Left hindlimb (tissue), 1 donor: ENCODE measurements around the gene C1orf141.
"Not testable (repeated sequence)": the region's sequence is repeated elsewhere in the genome, so short reads cannot be mapped to it uniquely, and the experiment has no call there.

Source experiments
- DNase-seq: peaks from one replicate; pipeline ENCODE4 v3.0.0-alpha.2; 2018

C1orf141 gene

GRCh38 chr1:67134695-67135094, at the start of gene C1orf141:
TSS of gene C1orf141 (minus strand) at chr1:67134970. CDS start at chr1:67127240, 7,730 bp downstream.
- DNase-seq = peak; percentile 45

- no peak for DNase-seq
Measured at GRCh38 chr1:67175530-67176087, 40.8 kb upstream of the C1orf141 start.

- no peak for DNase-seq
Measured at GRCh38 chr1:67174716-67175284, 40.0 kb upstream of the C1orf141 start.

GRCh38 chr1:67173988-67174387, 39.2 kb upstream of the C1orf141 start:
- no peak for DNase-seq

GRCh38 chr1:67171978-67172377, 37.2 kb upstream of the C1orf141 start:
- no peak for DNase-seq

- no peak for DNase-seq
Measured at GRCh38 chr1:67171574-67171955, 36.8 kb upstream of the C1orf141 start.

GRCh38 chr1:67170751-67171573, 36.2 kb upstream of the C1orf141 start:
- DNase-seq = no peak

DNA sequence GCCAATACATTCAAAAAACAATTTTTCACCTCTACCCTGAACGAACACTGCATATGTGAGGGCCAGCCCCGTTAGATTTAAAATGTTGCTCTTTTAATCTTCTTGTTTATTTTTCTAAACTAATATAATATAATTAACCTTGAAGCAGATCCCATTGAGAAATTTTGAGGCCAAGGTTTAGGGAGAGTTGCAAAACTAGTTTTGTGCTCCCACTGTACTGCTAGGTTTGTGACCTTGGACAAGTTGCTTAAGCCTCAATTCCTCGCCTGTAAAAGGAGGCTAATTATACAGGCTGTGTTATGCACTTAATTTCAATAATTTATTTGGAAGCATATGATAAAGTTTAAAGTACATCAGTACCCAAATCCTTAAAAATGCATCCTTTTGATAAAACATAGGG, 35.2 kb upstream of the C1orf141 start:
- no peak for DNase-seq

DNA sequence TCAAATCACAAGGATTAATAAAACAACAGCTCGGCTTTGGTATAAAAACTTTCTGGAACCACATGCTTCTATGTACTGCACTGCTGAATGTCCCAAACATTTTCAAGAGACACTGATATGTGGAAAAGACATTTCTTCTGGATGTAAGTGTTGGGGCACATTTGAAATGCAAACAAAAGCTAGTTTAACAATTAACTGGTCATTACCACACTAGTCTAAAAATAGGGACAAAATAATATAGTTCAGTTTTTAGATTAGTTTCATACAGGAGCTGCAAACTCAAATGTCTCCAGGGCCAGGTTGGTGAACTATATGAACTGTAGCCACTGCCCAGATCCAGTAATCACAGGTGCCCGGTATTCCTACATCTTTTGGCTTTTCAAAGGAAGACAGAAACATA, 34.7 kb upstream of the C1orf141 start:
- no peak for DNase-seq

DNA sequence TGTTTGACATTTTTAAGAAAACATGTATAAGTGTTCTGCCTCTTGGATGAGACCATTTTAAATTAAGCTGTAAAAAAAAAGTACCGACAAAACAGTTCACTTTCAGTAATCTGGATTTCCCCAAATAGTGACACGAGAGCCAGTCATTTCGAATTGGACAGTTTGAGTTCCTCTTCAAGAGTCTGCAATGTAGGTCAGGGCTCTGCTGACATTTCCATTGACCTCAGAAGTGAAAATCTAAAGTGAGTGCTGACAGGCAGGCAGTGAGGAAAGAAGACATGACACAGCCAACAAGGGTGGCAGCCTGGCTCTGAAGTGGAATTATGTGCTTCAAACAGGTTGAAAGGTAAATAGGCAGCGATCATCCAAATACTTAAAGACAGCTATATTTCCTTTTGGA, 31.4 kb upstream of the C1orf141 start, which contains the start of gene IL23R:
TSS of gene IL23R (plus strand) at position 259 of the 400 bp plus-strand sequence. CDS start 1,667 bp downstream, outside the sequence.
- DNase-seq = no peak

DNA sequence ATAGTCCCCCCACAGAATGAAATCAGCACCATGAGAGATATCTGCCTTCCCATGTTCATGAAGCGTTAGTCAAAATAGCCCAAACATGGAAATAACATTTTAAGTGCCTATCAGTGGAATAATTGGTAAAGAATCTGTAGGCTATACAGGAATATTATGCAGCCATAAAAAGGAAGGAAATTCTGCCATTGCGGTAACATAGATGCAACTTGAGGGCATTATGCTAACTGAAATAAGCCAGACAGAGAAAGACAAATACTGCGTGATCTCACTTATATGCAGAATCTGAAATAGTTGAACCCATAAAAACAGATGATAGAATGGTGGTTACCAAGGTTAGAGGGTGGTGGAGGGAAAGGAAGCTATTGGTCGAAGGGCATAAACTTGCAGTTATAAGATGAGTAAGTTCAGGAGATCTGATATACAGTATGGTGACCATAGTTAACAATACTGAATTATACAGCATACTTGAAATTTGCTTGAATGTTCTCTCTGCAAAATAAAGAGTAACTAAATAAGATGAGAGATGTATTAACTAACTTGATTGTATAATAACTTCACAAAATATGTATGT, 30.8 kb upstream of the C1orf141 start:
- no peak for DNase-seq

DNA sequence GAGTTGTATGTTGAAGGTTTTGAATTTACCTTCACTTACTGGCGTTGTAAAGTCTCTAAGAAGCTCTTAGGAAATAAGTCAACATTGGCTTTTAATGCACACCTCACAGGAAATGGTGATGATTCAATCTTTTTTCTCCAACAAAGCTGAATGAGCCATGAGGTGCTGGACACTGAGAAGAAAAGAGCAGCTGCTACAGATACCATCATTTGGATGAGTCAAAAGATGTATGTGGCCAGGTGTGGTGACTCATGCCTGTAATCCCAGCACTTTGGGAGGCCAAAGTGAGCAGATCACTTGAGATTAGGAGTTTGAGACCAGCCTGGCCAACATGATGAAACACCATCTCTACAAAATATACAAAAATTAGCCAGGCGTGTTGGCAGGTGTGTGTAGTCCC, 28.2 kb upstream of the C1orf141 start:
- DNase-seq = no peak

- DNase-seq = no peak
Measured at GRCh38 chr1:67159233-67159632, 24.5 kb upstream of the C1orf141 start.

GRCh38 chr1:67158401-67158800, 23.6 kb upstream of the C1orf141 start:
- no peak for DNase-seq

GRCh38 chr1:67150931-67151330, 16.2 kb upstream of the C1orf141 start:
- DNase-seq = no peak

- DNase-seq = peak; percentile 63
Measured at GRCh38 chr1:67149179-67149770, 14.5 kb upstream of the C1orf141 start.

DNA sequence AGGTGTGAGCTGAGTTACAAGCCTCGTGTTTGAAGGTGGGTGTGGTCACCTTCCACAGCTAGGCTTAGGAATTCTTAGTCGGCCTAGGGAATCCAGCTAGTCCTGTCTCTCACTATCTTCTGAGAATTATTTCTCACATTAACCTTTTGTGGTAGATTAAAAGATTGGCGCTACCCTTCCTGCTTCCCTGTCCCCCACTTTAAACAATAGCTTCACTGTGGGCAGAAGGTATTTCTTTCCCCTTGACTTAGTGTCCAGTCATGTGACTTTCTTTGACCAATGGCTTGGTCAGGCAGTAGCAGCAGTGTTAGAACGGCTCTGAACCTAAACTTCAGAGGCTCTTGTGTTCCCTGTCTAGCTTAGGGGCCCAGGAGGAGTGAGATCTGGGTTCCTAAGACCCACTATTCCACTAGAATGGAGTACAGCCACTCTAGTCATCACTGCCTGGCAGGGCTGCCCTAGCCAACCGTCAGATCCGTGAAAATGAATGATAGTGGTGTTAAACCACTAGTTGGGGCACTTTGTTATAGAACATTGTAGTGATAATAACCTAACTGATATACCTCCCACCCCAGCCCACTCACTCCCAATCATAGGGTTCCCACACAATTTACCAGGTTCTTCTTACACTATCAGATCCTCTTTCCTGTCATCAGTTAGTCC, 13.9 kb upstream of the C1orf141 start:
- DNase-seq = no peak

DNA sequence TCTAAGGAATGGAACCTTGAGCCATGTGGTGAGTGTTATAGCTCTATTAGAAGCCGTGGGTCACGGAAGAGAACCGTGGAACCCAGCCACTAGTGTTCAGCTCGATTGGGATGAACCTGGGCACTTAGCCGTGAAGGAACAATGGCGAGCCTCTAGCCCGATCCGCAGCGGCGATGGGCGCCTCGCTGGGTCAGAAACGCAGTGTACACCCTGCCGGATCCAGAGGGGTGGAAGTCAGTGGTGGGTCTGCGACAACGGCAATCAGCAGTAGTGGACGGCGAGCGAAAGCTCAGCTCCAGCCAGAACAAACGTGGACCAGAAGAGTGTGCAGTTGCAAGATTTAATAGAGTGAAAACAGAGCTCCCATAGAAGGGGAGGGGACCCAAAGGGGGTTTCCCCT, 13.2 kb upstream of the C1orf141 start:
- not testable (repeated sequence) for DNase-seq

GRCh38 chr1:67146539-67146938, 11.8 kb upstream of the C1orf141 start:
- DNase-seq = no peak

DNA sequence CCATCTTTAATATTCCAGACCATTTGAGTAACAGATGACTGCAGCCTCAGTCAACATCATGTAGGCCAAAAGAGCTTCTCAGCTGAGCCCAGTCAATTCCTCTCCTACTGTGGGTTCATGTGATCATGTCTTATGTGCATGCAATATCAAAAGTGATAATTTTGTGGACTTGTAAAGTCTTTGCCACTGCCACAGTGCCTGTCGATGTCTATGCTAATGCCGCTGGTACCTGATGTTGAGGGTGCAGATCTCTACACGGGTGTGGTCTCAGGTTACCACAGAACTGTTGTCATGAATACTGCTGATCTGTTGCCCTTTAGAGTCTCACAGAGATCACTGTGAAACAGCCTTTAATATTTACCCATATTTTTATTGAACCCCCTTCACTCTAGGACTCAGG, 11.3 kb upstream of the C1orf141 start:
- no peak for DNase-seq

- no peak for DNase-seq
Measured at GRCh38 chr1:67144696-67145095, 9.9 kb upstream of the C1orf141 start.

- no peak for DNase-seq
Measured at GRCh38 chr1:67143966-67144365, 9.2 kb upstream of the C1orf141 start.

DNA sequence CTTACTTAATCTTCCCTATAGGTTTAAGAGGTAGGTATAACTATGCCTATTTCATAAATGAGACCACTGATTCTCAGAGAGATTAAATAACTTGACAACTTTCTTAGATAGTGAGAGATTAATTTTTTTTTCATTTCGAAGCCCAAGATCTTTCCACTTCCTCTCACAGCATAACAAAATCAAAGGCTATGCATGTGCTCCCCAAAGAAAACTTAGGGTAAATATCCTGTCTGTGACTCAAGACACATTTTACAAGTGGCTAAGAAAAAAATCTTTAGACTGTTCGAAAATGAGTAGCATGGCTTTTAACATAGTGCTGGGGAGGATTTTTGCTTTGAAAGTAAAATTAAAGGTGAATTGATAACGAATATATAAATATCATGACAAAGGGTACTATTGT, 8.2 kb upstream of the C1orf141 start:
- DNase-seq = no peak
